Activated CD4-positive, alpha-beta T cell treated with anti-CD3 and anti-CD28 coated beads, Interleukin-10, Interleukin-2, amounts not matched to agents 100 ng/mL and 50 ng/mL, durations not matched to agents 16 hours and 8 hours (primary cell): Measurements from ENCODE around the gene MEGF11.

Experiments used
- DNase-seq: peaks from one replicate; pipeline ENCODE4 v3.0.0-alpha.2; 2020

MEGF11 gene

DNA sequence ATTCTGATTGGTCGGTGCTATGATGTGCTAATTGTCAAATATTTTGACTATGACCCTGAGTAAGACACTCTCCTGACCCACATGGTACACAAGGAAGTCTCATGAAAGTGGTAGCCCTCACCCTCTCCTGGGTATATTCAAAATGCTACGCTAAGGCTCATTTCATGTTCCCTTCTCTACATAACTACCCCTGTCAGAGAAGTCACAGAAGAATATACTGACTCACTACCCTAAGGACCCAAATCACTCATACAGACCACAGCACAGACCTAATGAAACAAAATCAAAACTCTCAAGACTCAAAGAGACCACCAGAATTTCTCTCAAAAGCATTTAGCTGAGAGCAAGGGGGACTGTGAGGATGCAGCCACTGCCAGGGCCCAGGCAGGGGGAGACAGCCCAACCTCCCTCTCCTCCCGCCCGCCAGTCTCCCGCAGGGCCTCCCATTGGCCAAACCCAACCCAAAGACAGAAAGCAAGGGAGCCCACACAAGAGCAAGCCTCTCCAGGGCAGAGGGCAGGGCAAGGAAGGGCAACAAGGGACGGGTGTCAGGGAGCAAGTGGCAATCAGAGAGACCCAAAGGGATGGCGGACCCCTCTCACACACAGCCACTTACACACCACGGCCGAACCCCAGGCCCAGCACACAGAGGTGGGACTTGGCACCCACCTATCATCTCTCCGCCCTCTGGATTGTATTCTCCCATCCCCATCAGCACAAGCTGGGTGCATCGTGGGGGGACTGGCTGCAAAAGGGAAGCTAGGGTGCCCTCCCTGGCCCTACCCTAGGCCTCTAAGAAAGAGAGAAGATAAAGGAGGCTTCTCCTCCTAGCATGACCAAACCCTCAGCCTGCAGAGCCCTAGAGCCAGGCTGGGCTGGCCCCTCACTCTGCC lies 41.6 kb downstream of the MEGF11 start:
- DNase-seq, result peak; percentile 38

GRCh38 chr15:66210684-66211083 lies 42.9 kb downstream of the MEGF11 start:
- DNase-seq, result no peak

DNA sequence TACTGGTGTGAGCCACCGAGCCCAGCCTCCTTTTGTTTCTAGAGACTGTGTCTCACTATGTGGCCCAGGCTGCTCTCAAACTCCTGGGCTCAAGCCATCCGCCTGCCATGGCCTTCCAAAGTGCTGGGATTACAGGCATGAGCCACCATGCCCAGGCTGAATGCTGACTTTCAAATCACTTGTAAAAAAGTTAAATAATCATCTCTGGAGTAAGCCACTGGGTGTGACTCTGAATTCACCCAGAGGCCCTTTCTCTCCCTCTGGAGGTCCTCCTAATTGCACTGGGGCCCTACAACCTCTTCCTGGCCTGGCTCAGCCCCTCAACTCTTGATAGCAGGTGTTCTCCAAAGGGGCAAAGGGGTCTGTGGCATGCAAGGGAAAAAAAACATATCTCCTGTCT lies 54.8 kb downstream of the MEGF11 start:
- no peak for DNase-seq

DNA sequence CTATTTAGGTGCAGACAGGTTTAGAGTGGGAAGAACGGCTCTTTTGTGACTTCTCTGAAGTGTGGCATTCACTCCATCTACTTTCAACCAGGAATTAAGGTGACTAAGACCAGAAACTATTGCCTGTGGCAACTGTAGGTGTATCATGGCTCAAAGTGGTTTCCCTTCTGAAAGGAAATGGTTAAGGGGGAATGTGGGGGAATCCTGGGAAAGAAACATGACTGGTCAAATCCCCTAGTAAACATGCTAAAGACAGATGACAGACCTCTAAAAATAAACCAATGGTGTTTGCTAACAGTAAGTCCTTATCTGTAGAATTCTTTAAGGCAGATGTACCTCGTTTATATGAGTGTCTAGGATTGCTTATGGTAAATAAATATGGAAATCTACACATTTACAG lies 56.9 kb downstream of the MEGF11 start:
- no peak for DNase-seq

GRCh38 chr15:66195621-66196230 lies 57.8 kb downstream of the MEGF11 start:
- no peak for DNase-seq

GRCh38 chr15:66193066-66193465 lies 60.5 kb downstream of the MEGF11 start:
- DNase-seq, result no peak

- no peak for DNase-seq
Observed at GRCh38 chr15:66190746-66191145, 62.8 kb downstream of the MEGF11 start.

DNA sequence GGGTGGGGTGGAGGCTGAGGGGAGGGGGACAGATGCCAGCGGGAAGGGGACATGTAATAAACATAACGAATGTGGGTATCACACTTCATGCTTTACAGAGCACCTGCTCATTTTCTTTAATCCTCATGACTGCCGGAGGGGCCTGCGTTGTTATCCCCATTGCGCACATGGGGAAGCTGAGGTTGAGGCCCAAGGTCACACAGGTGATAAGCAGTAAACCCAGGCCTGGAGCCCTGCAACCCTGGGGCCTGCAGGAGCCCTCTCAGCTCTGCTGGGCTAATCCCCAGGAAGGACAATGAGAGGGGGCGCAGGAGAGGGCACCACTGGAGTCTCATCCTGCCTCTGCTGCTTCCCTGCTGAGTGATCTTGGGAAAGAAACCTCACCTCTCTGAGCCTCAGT lies 64.3 kb downstream of the MEGF11 start:
- no peak for DNase-seq

DNA sequence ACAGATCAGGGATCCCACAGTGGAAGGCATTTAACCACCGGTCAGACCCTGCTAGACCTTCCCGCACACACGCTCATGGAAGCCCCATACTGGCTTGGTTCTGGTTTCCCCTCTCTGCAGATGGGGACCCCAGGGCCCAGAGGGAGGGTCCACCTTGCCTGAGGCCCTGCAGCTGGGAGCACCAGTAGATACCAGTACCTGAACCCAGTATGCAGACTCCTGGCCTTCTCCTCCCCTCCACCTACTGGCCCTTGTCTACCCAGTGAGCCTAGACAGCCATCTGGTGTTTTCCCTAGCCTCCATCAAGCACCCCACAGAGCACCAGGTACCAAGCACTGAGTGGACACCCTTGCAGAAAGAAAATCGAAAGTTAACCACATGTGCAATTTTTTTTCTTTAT lies 65.1 kb downstream of the MEGF11 start:
- no peak for DNase-seq

GRCh38 chr15:66187271-66187670 lies 66.3 kb downstream of the MEGF11 start:
- no peak for DNase-seq

DNA sequence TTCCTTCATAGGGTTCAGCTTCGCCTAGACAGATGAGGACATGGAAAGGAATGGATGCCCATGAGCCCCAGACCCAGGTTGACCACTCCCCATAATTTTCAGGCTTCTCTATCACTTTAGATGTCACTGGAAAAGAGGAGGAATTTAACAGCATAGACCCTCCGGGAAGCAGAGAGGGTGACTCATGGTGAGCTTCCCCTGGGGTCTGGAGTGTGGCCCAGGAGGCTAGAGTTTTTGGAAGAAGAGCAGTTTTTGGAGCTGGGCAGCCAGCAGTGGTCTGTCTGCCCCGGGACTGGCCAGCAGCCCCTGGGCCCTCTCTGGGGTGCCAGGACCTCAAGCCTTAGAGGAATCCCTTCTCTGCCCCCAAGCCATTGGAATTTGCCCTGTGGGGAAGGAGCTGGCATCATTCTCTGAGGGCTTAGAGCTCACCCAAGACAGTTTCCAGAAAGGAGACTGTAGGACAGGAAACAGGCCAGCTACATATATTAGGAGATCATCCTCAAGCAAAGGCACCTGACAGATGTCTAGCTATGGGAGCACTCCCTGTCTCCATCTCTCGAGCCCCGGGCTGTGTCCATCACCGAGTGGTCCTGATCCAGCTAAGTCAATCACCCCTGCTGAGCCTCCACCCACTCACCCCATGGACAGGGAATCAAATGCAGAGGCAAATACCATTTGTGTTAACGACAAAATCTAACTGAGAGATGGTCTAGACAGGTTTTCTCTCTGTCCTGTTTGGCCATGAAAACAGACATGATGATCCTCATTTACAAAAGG lies 67.3 kb downstream of the MEGF11 start:
- DNase-seq, result no peak

GRCh38 chr15:66184936-66185790 lies 68.4 kb downstream of the MEGF11 start:
- DNase-seq, result no peak

- DNase-seq, result no peak
Observed at GRCh38 chr15:66184492-66184891, 69.1 kb downstream of the MEGF11 start.

DNA sequence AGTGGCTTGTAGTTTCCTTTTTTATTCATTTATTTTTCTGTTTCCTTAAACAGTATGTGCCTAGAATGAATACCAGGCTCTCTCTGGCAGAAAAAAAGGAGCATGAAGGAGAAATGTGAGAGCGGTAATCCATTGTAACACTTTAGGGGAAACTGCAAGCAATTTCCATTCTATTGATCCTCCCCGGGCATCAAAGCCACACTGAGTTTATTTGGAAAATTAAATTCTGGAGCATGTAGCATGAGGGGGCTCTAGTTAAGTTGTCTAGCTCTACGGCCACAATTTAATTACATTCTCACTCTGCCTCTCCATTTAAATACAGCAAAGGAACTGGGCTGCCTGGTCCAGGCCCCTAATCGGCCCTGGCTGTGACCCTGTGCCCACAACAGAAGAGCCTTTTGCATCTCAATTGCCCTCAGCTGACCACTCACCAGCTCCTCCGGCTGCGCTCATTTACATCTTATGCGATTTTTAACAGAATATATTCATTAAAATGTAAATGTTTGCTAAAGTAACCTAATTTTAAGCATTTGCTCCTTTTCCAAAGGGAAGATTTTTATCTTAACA lies 72.9 kb downstream of the MEGF11 start:
- DNase-seq, result no peak

DNA sequence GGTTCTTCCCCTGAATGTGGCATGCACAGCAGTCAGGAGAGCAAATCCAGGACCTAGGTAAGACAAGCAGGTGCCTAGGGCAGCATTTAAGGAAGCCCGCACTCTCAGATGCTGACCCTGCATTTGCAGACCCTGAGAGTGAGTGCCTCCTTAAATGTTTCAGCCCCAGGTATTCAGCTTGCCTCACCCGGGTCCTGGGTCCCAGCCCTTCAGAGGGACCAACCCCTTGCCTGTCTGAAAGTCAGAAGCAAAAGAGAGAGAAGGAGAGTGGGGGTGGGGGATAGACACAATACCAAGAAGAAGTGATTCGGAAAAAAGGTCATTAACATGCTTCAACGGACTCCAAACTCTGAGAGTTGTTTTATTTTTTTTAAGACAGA lies 75.0 kb downstream of the MEGF11 start:
- no peak for DNase-seq

GRCh38 chr15:66172324-66172980 lies 81.1 kb downstream of the MEGF11 start:
- DNase-seq, result no peak

GRCh38 chr15:66171841-66172240 lies 81.7 kb downstream of the MEGF11 start:
- no peak for DNase-seq

DNA sequence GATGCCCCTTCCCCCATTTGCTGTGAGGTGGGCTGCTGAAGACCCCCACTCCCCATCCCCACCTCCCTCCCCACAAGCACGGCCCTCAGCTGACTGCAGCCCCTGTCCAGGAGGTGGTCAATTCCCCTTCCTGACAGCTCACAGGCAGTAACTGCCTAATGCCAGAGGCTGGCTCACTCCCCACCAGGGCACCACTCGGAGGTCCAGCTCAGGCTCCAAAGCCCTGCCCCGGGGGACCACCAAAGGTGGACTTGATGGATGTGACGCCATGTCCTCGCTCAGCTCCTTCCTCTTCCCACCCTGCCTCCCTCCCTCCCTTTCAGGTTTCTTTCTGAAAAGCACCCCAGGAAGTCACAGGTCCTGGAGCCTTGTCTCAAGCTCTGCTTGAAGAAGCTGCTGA lies 82.8 kb downstream of the MEGF11 start:
- DNase-seq, result no peak

DNA sequence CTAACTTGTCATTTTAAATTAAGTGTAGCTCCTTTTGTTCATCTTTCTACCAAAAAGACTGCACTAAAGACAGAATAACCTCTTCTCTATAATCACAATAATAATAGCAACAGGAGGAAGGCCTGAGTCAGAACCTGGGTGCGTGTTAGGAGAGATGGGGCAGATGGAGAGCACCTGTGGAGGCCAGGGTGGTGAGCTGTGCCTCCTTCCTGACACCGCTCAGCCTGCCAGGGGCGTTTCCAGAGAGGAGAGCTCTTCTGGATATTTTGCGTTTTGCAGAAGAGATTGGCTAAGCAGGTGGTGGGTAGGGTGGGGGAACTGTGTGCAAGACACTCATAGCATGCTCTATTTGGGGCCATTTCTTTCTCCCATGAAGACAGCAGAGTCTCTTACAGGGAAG lies 83.5 kb downstream of the MEGF11 start:
- DNase-seq, result no peak

DNA sequence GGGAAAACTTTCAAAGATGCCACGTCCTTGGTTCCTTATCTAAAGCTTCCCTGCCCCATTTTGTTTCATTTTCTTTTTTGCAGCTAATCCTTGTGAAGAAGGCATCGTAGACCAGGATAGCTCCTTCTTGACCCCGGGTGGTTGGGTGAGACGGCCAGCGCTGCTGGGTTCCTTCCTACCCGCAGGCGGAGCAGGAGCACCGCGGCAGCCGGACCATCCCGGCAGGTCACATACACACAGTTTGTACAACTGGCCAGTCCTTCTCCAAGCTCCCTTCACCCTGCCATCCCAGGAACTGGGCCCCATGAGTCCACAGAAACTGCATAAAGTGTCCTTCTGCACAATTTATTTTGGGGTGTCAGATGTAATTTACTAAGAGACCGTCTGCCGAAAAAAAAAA lies 83.9 kb downstream of the MEGF11 start:
- no peak for DNase-seq

DNA sequence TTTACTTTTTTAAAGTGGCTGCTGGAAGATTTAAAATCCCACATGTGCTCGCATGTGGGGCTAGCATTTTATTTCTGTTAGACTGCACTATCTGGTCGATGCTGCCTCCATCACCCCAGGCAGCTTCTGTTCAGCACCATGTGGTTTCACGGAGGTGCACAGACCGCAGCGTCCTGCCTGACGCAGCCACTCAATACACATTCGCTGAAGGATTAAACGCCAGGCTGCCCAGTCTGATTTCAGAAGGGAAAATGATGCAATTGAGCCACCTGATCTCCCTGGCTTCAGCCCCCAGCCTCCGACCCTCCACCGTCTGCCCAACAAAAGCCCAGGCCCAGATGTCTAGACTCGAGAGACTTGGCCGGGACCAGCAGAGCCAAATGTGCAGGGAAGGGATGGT lies 84.5 kb downstream of the MEGF11 start:
- peak; percentile 5 for DNase-seq

DNA sequence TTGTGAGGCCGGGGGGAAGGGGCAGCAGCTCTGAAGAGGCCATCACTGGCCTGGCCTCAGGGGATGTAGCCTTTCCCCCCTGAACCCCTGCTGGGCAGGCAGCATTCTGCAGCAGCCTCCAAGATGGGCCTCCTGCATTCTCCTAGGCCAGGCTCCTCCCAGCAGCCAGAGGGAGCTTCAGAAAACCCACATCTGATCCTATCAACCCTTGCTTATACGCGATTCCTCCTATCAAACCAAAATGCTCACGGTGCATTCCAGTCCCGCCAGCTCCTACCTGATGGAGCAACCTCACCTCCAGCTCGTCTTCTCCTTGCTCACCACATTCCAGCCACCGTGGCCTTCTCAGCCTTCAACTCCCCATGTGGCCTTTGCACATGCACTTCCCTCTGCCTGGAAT lies 85.7 kb downstream of the MEGF11 start:
- no peak for DNase-seq
